ENCODE results near the gene DGKK.

Gene DGKK, protein sequence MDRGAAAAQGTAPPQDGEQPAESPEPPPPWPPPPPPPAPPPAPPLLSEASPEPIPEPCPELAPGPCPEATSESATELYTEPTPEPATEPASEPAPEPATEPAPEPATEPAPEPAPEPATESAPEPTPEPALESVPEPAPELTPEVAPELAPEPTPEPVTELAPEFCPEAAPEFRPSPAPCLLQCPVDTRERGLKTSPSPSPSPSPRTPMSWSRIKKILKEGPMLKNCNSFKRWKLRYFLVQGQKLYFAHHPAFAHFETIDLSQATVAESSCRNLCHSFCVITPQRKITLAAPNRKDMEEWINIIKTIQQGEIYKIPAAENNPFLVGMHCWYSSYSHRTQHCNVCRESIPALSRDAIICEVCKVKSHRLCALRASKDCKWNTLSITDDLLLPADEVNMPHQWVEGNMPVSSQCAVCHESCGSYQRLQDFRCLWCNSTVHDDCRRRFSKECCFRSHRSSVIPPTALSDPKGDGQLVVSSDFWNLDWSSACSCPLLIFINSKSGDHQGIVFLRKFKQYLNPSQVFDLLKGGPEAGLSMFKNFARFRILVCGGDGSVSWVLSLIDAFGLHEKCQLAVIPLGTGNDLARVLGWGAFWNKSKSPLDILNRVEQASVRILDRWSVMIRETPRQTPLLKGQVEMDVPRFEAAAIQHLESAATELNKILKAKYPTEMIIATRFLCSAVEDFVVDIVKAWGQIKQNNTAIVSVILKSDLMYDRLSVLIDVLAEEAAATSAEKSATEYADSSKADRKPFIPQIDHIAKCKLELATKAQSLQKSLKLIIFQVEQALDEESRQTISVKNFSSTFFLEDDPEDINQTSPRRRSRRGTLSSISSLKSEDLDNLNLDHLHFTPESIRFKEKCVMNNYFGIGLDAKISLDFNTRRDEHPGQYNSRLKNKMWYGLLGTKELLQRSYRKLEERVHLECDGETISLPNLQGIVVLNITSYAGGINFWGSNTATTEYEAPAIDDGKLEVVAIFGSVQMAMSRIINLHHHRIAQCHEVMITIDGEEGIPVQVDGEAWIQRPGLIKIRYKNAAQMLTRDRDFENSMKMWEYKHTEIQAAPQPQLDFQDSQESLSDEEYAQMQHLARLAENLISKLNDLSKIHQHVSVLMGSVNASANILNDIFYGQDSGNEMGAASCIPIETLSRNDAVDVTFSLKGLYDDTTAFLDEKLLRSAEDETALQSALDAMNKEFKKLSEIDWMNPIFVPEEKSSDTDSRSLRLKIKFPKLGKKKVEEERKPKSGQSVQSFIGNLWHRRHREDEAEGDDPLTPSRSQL

DNA sequence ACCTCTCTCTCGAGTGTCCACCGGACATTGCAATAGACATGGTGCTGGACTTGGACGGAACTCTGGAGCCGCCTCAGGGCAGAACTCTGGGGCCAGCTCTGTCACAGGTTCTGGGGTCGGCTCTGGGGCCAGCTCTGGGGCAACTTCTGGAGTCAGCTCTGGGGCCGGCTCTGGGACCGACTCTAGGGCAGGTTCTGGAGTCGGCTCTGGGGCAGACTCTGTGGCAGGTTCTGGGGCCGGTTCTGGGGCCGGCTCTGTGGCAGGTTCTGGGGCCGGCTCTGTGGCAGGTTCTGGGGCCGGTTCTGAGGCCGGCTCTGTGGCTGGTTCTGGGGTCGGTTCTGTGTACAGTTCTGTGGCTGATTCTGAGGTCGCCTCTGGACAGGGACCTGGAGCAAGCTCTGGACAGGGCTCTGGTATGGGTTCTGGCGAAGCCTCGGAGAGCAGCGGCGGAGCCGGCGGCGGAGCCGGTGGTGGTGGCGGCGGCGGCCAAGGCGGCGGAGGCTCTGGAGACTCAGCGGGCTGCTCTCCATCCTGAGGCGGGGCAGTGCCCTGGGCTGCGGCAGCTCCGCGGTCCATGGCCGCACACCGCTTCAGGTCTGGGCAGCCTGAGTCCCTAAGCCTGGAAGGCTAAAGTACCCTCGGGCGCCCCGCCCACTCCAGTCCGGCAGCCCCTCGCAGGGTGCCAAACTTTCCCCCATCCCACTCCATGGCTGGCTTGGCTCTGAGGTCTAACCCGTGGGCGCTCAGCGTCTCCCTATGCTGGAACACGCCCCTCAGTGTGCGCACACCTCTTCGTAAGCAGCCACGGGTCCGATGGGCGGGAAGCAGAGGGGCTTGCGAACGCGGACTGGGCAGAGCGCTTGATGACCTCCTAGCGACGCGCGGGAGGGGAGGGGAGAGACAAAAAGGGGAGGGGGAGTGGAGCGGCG is at the start of gene DGKK:
TSS of gene DGKK (minus strand) at position 723 of the 929 bp plus-strand sequence. CDS start at position 576, 147 bp downstream.
- no peak for DNase-seq

DNA sequence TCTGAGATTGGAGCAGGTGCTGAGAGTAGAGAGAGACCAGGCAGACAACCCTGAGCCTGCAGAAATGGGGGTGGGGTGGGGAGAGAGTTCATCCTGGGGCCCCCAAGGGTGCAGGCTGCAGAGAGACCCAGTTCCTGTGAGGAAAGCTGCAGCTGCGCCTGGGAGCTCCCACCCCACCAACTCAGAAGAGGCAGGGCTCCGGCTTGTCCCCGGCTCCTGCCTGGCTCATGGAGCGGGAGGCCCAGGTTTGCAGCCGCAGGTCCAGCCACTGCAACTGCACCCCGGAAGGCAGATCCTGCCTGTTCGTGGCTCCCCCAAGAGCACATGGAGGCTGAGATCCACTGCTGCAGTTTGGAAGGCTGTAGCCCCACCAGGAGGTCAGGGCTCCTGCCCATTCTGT is 44.2 kb upstream of the DGKK start:
- DNase-seq: no peak

DNA sequence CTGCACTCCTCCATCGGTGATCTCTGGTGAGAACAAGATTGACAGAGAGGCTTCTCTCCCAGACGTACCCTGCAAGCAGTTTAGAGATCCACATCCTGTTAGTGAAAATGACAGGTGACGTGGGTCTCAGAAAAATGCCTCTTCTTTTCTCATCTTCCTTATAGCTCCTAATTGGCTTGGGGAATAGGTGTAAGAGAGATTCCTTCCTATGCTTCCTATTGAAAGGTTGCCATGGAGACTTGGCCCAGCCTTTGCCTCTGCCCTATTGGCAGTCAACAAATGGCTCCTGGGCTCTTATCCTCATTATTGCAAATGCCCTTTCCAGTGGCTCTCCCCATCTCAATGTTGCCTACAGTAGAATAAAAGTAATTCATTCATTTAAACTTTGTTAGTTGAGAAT is 26.5 kb upstream of the DGKK start:
- DNase-seq: no peak

DNA sequence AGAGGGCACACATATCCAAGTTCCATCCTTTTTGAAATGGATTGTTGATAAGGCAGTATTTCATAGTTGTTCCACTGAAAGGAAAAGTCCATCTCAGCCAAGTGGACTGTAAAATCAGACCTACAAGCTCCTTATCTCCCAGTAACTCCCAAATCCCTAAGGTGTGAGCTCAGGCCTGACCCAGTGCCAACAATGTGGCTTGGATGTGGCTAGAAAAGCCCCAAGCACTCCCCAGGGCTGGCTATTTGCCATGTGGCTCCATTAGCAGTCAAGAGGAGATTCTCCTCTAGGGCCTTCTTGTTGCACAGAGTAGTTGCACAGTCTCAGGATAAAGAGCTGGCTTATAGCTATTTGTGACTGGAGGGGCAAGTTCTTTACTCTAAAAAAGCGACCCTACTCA is 25.0 kb upstream of the DGKK start:
- DNase-seq: no peak

DNA sequence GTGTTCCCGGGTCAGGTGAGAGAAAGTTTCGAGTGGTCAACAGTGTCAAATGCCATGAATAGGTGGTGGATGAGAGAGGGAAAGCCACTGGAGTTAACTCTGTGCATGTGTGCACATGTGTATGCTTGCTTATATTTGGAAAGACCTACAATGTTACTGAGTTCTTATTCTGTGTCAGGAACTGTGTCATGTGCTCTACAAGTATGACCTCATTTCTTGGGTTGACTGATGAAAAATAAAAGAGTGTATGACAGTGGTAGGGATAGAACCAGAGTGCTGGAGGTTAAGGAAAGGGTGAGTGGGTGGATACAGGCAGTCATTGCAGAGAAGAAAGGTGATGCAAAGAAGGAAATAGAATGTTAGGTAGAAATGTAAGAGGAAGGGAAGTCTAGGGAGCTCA is 22.1 kb upstream of the DGKK start:
- DNase-seq: no peak

DNA sequence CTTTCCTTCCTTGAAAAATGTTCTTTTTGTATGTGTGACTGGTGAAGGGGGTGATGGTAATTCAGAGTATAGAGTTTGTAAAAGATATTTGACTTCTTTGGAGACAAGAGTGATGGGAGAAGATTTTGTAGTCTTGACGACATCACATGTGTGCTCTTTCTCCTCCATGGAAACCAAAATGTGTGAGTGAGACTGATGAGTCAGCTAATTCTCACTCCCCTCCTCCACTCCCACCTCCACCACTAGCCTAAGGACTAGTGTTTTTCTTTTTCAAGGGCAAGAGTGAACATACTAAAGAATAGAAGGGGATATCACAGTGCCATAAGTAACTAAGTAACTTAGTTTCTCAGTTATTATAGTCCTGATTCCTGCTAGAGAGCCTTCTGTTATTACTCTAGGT is 14.0 kb upstream of the DGKK start:
- no peak for DNase-seq

DNA sequence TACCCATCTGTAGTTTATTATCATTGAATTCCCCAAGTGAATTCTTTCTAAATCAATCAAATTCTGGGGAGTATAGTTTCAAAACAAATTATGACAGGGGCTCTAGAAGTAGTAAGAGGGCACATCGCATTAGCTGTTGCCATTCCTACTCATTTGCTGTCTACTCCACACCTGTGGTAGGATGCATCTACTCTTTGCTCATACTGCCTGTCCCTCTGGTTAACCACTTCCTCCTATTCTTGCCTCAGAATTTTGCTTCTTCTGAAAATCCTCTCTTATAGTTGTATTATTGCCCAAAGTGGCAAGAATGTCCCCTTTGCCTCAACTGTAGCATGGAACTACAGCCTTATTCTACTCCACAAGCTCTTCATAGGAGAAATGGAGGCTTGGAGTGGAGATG is 12.7 kb upstream of the DGKK start:
- no peak for DNase-seq

DNA sequence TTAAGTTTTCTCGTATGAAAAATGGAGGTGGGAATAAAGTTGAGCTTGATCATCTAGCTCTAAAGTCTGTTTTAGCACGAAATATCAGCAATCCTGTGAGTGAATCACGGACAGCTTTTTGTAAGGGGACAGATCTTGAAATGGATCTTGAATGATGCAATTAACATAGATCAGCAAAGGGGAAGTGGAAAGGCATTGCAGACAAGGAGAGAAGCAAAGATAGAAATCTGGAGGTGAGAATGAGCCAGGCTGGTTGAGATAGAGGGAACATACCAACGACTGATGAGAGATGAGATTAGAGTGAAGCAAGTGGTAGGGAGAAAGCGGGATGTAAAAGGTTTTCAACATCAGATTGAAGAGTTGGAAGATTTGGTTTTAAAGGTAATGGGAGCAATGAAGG is 4.6 kb upstream of the DGKK start:
- no peak for DNase-seq

DNA sequence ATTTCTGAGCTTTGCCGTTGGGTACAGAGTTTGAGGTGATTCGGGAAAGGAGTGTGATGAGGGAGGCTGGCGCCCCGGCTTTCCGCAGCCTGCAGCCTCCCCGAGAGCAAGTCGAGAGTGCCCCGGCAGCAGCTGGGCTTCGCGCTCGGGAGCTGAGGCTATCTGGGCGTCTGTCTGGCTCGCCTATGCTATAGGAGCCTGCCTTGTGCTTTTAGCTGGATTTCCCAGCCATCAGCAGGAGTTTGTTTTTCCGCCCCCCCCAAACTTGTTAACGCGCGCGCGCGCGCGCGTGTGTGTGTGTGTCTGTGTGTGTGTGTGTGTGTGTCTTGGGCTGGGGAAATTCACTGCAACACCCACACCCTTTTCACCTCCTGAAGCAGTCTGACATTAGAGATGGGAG is 765 bp upstream of the DGKK start:
- DNase-seq: no peak

DNA sequence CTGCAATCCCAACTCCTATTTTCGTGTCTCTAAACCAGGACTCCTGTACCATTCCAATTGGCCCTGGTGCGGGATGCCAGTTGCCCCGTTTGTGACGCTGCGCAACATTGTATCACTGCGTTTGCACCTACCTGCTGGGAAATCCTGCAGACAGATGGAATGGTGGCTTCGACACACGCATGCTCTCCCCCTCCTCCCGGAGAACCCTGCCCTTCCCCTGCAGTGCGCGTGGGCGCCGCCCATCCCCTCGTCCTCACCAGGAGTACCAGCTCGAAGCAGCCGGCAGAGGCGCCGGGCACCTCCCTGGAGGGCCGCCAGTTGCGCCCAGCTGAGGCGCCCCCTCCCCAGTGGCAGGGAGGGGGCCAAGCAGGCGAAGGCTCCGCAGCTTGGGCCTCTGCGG is 1.4 kb downstream of the DGKK start:
- no peak for DNase-seq

DNA sequence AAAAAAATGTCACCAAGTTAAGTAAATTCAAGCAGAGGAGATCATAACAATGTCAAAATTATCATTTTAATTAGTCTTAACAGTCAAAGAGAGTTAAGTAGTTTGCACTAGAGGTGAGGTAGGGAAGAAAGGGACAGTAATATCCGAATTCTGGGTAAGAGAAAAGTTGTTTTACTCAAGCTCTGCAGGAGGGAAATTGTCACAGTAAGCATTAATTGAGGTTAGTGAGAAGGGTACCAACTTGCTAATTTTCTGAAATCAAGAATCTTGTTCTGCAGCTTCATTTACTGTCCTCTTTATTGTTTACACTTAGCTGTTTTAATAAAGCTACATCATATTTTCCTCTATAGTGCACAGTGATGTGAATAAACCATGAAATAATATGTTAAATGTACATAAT is 11.0 kb downstream of the DGKK start:
- no peak for DNase-seq

DNA sequence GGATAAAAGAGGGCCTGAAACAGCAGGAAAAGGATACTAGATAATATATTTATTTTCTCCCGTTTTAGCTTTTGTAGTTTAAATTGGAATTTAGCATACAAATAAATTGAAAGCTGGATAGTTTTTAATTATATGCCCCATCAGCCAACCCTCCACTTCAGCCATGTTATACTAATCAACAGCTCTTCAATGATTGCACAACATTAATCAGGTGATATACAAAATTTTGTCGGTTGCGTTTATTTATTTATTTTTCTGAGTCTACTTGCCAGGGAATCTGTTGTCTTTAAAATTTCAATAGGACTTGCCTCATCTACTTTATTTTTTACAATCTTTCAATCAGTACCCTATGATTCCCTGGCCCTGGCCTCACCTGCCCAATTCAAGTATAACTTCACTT is 12.1 kb downstream of the DGKK start:
- DNase-seq: no peak

DNA sequence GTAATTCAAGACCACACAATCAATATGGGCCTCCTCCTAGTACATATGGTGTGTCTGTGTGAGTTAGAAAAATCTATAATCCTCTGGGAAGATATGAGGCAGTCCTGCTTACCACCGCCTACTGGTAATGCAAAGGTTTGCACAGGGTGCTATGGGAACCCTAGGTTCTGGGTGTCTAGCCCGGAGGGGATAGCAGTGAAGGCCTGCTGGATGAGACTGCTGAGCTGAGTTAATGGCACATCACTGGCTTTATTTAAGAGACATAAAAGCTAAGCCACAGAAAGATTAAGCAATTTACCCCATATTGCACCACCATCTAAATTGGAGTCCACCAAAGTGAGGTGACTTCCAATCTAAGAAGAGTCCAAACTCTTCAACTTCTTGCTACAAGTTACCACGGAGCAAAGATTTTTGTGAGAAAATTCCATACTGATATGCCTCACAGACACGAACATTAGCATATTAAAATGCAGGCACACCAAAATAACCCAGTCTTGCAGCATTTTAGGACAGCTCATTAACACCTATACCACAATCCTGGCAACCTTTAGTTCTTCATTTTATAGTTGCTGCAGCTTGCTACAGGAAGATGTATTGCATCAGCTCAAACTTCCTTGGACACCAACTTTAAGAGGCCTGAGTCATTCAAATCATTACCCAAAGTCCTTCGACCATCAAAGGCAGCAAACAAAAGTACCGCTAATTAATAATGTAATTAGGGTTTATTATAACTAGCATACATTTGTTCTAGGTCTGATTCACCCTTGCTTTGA is 13.7 kb downstream of the DGKK start:
- peak; percentile 0 for DNase-seq

DNA sequence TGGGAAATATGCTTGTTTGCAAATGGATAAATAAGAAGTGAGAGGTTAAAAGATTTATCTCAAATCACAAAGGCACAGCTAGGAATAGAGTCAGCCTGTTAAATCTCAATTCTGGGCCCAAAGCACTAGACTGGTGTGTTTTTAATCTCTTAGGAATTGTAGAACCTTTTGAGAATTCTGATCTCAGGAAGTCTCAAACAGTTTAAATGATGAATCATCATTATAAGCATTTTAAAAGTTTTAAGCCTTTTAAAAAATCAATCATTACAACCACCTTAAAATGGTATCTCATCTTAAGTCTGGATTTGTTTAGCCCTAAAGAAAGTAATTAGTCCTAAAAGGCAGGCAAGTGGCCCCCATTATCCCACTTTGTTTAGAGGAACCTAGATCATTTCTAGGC is 17.8 kb downstream of the DGKK start:
- DNase-seq: no peak

DNA sequence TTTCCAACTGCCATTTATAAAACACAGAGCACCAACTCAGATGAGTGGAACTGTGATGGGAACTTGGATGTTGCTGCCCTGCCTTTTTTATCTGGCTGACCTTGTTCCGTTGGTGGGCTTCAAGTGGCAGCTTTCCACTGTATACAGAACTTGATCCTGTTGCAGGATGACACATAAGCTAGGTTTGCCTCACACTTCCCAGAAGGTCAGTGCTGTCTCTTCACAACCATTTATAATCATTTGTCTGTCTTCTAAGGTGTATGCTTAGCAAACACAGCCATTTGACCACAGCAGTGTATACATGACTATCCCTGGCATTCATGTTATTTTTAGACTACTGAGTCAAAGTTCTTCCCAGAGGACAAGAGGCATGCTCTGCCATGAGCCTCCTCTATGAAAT is 20.3 kb downstream of the DGKK start:
- no peak for DNase-seq

DNA sequence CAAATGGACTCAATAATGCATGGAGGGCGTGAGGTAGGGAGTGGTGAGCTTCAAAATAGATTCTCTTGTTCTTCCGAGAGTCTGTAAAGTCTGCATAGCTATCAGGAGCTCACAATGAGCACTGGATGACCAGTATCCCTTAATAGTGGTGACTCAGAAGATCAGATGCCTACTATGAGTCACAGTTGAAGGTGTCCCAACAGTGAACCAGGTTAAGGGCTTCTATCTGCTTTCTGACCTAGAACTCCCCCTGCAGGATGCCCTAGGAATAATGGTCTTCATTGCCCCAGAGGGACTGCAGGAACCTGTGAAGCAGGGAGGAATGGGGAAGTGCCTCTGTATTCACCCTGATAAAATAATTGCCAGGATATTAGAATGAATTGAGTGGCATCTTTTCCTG is 22.1 kb downstream of the DGKK start:
- DNase-seq: no peak

DNA sequence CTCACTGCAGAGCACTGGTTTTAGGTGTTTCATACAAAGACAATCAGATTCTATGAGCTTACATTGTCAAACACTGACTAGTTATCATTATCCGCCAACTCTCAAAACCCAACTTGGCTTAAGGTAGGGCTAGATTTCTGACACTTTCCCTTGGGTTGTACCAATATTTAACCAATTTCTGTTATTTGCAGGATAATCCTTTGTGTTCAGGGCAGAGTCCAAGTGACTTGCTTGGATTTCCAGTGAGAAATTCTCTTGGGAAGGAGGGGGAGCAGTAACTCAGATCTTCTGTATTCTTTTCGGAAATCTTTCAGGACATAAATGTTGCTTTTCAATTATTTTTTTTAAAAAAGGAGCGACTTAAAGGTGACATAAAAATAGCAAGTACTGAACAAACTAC is 23.1 kb downstream of the DGKK start:
- DNase-seq: no peak

DNA sequence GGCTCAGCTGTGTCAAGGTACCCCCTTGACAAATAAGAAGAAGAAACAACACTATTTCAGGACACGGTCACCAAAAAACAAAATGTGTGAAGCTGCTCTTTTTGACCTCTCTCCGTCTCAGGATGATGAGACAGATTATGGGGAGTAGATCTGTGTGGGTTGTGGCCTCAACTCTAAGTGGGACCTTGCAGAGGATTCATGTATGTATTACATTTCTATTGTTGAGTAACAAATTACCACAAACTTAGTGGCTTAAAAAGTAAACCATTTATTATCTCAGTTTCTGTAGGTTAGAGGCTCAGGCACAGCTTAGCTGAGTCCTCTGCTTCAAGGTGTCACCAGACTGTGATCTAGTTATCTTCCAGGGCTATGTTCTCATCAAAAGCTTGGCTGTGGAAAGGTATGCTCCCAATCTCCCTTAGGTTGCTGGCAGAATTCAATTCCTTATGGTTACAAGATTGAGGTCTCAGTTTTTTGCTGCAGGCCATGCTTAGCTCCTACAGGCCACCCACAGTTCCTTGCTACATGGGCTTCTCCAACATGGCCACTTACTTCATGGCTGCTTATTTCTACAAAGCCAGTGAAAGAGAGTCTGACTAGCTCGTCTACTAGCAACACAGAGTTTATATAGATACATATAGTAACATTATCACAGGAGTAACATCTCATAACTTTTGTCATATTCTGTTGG is 28.1 kb downstream of the DGKK start:
- DNase-seq: no peak

DNA sequence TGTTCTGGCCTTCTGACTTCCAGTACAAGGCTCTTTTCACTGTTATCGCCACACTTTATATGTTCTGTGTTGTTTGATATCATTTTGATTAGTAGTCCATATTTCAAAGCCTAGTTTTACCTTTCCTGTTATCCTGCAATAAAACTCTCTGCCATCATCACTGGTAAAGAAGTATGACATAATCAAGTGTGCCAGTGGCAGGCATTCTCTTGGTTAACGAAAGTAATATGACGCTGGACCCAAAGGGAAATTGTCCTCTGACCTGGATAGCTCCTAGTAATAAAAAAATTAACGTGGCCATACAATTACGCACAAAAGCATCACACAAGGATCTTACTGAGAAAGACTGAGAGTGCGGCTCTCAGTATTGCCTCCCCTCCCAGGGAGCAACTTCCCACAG is 33.8 kb downstream of the DGKK start:
- no peak for DNase-seq

DNA sequence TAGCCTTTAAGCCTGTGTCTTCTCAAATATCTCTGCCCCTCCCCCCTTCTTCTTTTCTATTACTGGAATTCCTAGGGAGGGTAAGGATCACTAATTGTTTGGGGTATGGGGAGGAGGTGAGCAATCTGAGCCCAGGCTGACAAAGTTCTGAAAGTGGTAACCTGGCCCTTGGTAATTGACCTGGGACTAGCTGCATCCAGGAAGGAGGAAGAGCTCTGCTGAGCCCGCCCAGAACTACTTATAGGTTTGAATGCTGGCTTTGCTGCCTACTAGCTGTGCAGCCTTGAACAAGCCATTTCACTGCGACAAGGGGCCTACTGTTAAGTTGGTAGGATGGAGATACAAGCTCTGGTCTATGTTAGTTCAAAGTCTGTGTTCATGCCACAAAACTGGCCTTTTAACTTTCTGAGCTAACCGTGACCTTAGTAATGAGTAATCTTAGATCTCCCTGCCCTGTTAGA is 37.8 kb downstream of the DGKK start:
- DNase-seq: no peak

DNA sequence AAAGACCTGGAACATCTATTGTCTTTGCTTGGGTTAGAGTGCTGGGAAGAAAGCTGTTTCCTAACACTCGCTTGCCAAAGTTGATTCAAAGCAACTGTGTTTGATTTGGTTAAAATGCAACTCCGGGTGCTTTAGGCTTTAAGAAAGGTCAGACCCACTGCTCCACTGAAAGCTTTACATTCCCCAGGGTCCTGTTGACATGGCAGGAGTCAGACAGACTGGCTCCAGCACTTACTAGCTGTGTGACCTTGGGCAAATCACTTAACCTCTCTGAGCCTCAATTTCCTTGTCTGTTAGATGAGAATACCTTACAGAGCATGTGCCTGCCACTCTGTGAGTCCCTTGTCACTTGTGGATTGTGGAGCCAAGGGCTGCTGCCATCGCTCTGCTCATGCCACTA is 39.0 kb downstream of the DGKK start:
- no peak for DNase-seq

All from fibroblast of upper back skin (primary cell).